ENCODE data around the gene FOXJ3.

The FOXJ3 gene

DNA sequence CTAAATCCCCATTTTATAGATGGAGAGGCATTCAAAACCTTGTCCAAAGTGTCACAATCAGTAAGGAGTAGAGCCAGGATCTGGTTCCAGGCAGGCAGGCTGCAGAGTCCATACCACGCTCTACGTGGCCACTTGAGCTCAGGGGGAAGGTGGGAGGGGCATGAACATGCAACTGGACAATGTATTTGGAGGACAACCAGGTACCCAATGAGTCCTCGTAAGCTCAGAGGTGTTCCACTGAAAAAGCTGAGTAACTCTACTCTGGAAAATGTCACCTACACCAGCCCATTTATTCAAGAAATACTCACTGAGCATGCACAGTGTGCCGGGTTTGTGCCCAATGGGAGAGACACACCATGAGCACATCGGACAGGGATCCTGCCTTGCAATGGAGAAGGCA, 193.1 kb downstream of the FOXJ3 start:
- ChIA-PET CTCF (no interaction called here), POLR2A (interaction anchor here (1.5 kb wide), 1 partner anchor 625 kb away, joined by 4 read pairs; the partner anchor contains the start of genes C1orf50 and P3H1)
- TF ChIP-seq L3MBTL2 (conservative IDR thresholded peaks at IDR 0.05) (no peak), SUZ12 (IDR thresholded peaks at IDR 0.05) (no peak), TARDBP (IDR thresholded peaks at IDR 0.05) (no peak), HDGF (IDR thresholded peaks at IDR 0.05; ENCODE audit: borderline replicate concordance) (no peak), FOXA1 (IDR thresholded peaks at IDR 0.05) (no peak), SP1 (IDR thresholded peaks at IDR 0.05) (no peak), BHLHE40 (IDR thresholded peaks at IDR 0.05; ENCODE audit: borderline replicate concordance) (no peak), LEF1 (IDR thresholded peaks at IDR 0.05; ENCODE audit: borderline replicate concordance) (no peak), FOXM1 (IDR thresholded peaks at IDR 0.05; ENCODE audit: borderline replicate concordance) (no peak), ARNT (IDR thresholded peaks at IDR 0.05) (no peak), ELF4 (IDR thresholded peaks at IDR 0.05) (no peak), CTBP1 (IDR thresholded peaks at IDR 0.05; ENCODE audit: borderline replicate concordance) (no peak), NFRKB (IDR thresholded peaks at IDR 0.05) (no peak), ZNF384 (IDR thresholded peaks at IDR 0.05) (no peak), FOXK2 (IDR thresholded peaks at IDR 0.05) (no peak)
- TF ChIP-seq, protein P1, sequence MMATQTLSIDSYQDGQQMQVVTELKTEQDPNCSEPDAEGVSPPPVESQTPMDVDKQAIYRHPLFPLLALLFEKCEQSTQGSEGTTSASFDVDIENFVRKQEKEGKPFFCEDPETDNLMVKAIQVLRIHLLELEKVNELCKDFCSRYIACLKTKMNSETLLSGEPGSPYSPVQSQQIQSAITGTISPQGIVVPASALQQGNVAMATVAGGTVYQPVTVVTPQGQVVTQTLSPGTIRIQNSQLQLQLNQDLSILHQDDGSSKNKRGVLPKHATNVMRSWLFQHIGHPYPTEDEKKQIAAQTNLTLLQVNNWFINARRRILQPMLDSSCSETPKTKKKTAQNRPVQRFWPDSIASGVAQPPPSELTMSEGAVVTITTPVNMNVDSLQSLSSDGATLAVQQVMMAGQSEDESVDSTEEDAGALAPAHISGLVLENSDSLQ (IDR thresholded peaks at IDR 0.05) = no peak
- no peak for DNase-seq (ENCODE audit: extremely low spot score)

DNA sequence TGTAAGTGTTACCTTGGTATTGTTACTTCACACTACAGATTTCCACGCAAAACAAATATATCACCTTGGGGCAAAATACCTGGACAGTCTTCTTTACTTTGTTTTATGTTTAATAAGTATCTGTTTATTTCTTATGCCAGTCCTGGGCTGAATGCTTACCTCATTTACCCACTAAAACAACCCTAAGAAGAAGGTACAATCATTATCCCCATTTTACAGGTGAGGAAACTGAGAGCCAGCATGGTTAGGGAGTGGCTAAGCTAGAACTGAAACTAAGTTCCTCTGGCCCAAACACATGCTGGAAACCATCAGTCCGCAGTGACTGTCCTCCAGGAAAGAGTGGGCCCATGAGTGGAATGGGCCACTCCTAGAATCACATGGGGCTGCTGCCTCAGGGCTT, 194.8 kb downstream of the FOXJ3 start:
- no peak for TF ChIP-seq L3MBTL2 (conservative IDR thresholded peaks at IDR 0.05)
- TF ChIP-seq BHLHE40 (IDR thresholded peaks at IDR 0.05; ENCODE audit: borderline replicate concordance) = no peak
- TF ChIP-seq HDGF (IDR thresholded peaks at IDR 0.05; ENCODE audit: borderline replicate concordance) = no peak
- TF ChIP-seq NFRKB (IDR thresholded peaks at IDR 0.05) = no peak
- no peak for TF ChIP-seq ELF4 (IDR thresholded peaks at IDR 0.05)
- no peak for TF ChIP-seq FOXM1 (IDR thresholded peaks at IDR 0.05; ENCODE audit: borderline replicate concordance)
- no peak for TF ChIP-seq CTBP1 (IDR thresholded peaks at IDR 0.05; ENCODE audit: borderline replicate concordance)
- no peak for TF ChIP-seq FOXA1 (IDR thresholded peaks at IDR 0.05)
- TF ChIP-seq, protein P1 (IDR thresholded peaks at IDR 0.05) = no peak
- TF ChIP-seq TARDBP (IDR thresholded peaks at IDR 0.05) = no peak
- TF ChIP-seq SP1 (IDR thresholded peaks at IDR 0.05) = no peak
- no peak for TF ChIP-seq ZNF384 (IDR thresholded peaks at IDR 0.05)
- TF ChIP-seq LEF1 (IDR thresholded peaks at IDR 0.05; ENCODE audit: borderline replicate concordance) = no peak
- no peak for TF ChIP-seq SUZ12 (IDR thresholded peaks at IDR 0.05)
- TF ChIP-seq FOXK2 (IDR thresholded peaks at IDR 0.05) = no peak
- TF ChIP-seq ARNT (IDR thresholded peaks at IDR 0.05) = no peak
- ChIA-PET POLR2A (no interaction called here), CTCF (no interaction called here)
- no peak for DNase-seq (ENCODE audit: extremely low spot score)

DNA sequence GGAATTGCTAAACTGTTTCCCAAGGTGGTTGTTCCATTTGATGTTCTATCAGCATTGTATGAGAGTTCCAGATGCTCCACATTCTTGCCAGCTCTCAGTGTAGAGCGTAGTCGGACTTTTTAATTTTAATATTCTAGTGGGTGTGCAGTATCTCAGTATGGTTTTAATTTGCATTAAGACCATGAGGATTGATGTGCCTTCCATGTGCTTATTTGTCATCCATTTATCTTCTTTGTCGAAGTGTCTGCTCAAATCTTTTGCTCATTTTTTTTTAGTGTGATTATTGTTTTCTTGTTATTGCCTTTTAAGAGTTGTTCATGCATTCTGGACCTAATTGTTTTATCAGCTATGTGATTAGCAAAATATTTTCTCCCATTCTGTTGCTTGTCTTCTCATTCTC, 195.6 kb downstream of the FOXJ3 start:
- CTCF ChIA-PET = no interaction called here
- POLR2A ChIA-PET = no interaction called here
- TF ChIP-seq ZNF384 (IDR thresholded peaks at IDR 0.05) (no peak), ELF4 (IDR thresholded peaks at IDR 0.05) (no peak), L3MBTL2 (conservative IDR thresholded peaks at IDR 0.05) (no peak), SUZ12 (IDR thresholded peaks at IDR 0.05) (no peak), CTBP1 (IDR thresholded peaks at IDR 0.05; ENCODE audit: borderline replicate concordance) (no peak), SP1 (IDR thresholded peaks at IDR 0.05) (no peak), HDGF (IDR thresholded peaks at IDR 0.05; ENCODE audit: borderline replicate concordance) (no peak), FOXM1 (IDR thresholded peaks at IDR 0.05; ENCODE audit: borderline replicate concordance) (no peak), NFRKB (IDR thresholded peaks at IDR 0.05) (no peak), FOXK2 (IDR thresholded peaks at IDR 0.05) (no peak), LEF1 (IDR thresholded peaks at IDR 0.05; ENCODE audit: borderline replicate concordance) (no peak), ARNT (IDR thresholded peaks at IDR 0.05) (no peak), BHLHE40 (IDR thresholded peaks at IDR 0.05; ENCODE audit: borderline replicate concordance) (no peak), TARDBP (IDR thresholded peaks at IDR 0.05) (no peak), FOXA1 (IDR thresholded peaks at IDR 0.05) (no peak)
- no peak for DNase-seq (ENCODE audit: extremely low spot score)

- no peak for TF ChIP-seq HDGF (IDR thresholded peaks at IDR 0.05; ENCODE audit: borderline replicate concordance)
- no peak for TF ChIP-seq CTBP1 (IDR thresholded peaks at IDR 0.05; ENCODE audit: borderline replicate concordance)
- TF ChIP-seq, protein P1 (IDR thresholded peaks at IDR 0.05) = no peak
- no peak for TF ChIP-seq ELF4 (IDR thresholded peaks at IDR 0.05)
- DNase-seq (ENCODE audit: extremely low spot score) = no peak
- CTCF ChIA-PET = interaction anchor here (1.0 kb wide), 1 partner anchor 9 kb away, joined by 3 read pairs; no protein-coding TSS in a partner anchor
- POLR2A ChIA-PET = no interaction called here
These were observed 196.4 kb downstream of the FOXJ3 start for GRCh38 chr1:42138586-42138985.

DNA sequence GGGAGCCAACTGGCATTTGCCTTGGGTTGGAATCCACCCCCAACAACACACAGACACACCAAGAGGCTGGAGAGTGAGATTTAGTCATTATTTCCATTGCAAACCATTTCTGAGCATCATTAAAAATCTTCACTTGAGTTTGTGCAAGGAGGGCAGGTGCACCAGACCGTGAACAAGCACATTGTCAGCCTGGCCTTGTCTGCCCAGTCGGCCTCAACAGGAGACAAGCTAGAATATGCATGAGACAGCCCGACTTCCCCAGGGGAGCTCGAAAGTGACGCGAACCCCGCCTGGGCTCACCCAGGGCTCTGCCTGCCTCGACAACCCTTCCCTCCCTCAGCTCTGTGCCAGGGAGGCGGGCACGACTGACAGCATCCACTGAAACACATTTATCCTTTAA, 197.3 kb downstream of the FOXJ3 start:
- CTCF ChIA-PET = interaction anchor here (1.0 kb wide), 1 partner anchor 9 kb away, joined by 3 read pairs; no protein-coding TSS in a partner anchor
- POLR2A ChIA-PET = no interaction called here
- TF ChIP-seq BHLHE40 (IDR thresholded peaks at IDR 0.05; ENCODE audit: borderline replicate concordance) (no peak), FOXM1 (IDR thresholded peaks at IDR 0.05; ENCODE audit: borderline replicate concordance) (no peak), LEF1 (IDR thresholded peaks at IDR 0.05; ENCODE audit: borderline replicate concordance) (no peak), SUZ12 (IDR thresholded peaks at IDR 0.05) (no peak), SP1 (IDR thresholded peaks at IDR 0.05) (no peak), TARDBP (IDR thresholded peaks at IDR 0.05) (no peak)
- TF ChIP-seq, protein P1 (IDR thresholded peaks at IDR 0.05) = no peak

DNA sequence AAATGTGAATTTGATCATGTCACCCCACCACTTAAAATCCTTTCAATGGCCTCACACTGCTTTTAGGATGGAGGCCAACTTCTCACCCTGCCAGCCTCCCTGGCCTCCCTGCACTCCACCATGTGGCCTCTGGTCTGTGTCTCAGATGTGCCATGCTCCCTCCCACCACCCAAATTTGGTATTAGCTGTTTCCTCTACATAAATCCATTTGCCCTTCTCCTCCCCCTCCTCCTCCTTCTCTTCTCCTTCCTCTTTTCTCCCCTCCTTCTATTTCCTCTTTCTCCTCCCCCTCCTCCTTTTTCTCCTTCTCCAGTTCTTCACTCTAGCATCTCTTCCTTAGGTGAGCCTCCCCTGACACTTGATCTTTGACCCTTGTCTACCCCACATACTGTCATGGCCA, 198.6 kb downstream of the FOXJ3 start:
- POLR2A ChIA-PET = no interaction called here
- no peak for DNase-seq (ENCODE audit: extremely low spot score)
- TF ChIP-seq ARNT (IDR thresholded peaks at IDR 0.05) (no peak), FOXA1 (IDR thresholded peaks at IDR 0.05) (no peak), LEF1 (IDR thresholded peaks at IDR 0.05; ENCODE audit: borderline replicate concordance) (no peak), ZNF384 (IDR thresholded peaks at IDR 0.05) (no peak), L3MBTL2 (conservative IDR thresholded peaks at IDR 0.05) (no peak), SUZ12 (IDR thresholded peaks at IDR 0.05) (no peak)
- TF ChIP-seq, protein P1 (IDR thresholded peaks at IDR 0.05) = no peak
- CTCF ChIA-PET = no interaction called here

More for the DNA sequence above, 197.3 kb downstream of the FOXJ3 start:
- DNase-seq (ENCODE audit: extremely low spot score) = no peak
